GM15510 (cell line): Measurements from ENCODE around the gene PIK3CG.

Source experiments
- POLR2A ChIP-seq: IDR thresholded peaks from 3 replicates; pipeline ENCODE4 v1.6.1; 2011; ENCODE audit warnings: borderline replicate concordance; ENCODE audit not compliant: insufficient read length; ENCODE audit errors: extremely low read depth

PIK3CG gene

GRCh38 chr7:106896231-106896630 is 31.1 kb downstream of the PIK3CG start:
- TF ChIP-seq POLR2A = no peak

GRCh38 chr7:106901828-106902441 is 36.9 kb downstream of the PIK3CG start:
- TF ChIP-seq POLR2A = no peak

GRCh38 chr7:106905734-106906133 is 40.7 kb downstream of the PIK3CG start:
- TF ChIP-seq POLR2A = no peak

- no peak for TF ChIP-seq POLR2A
Measured at GRCh38 chr7:106911959-106912358, 46.9 kb downstream of the PIK3CG start.

GRCh38 chr7:106914018-106914607 is 49.0 kb downstream of the PIK3CG start:
- TF ChIP-seq POLR2A = no peak

- TF ChIP-seq POLR2A = no peak
Measured at GRCh38 chr7:106915407-106915806, 50.3 kb downstream of the PIK3CG start.

- TF ChIP-seq POLR2A = no peak
Measured at GRCh38 chr7:106915873-106916272, 50.8 kb downstream of the PIK3CG start.

GRCh38 chr7:106916679-106917078 is 51.6 kb downstream of the PIK3CG start:
- TF ChIP-seq POLR2A = no peak

- no peak for TF ChIP-seq POLR2A
Measured at GRCh38 chr7:106918991-106919390, 53.9 kb downstream of the PIK3CG start.

GRCh38 chr7:106926892-106927291 is 61.8 kb downstream of the PIK3CG start:
- no peak for TF ChIP-seq POLR2A

GRCh38 chr7:106927536-106927935 is 62.5 kb downstream of the PIK3CG start:
- TF ChIP-seq POLR2A = no peak

- TF ChIP-seq POLR2A = no peak
Measured at GRCh38 chr7:106936236-106936635, 71.2 kb downstream of the PIK3CG start.

- no peak for TF ChIP-seq POLR2A
Measured at GRCh38 chr7:106938803-106939202, 73.7 kb downstream of the PIK3CG start.

GRCh38 chr7:106944035-106944665 is 79.1 kb downstream of the PIK3CG start:
- no peak for TF ChIP-seq POLR2A

- TF ChIP-seq POLR2A = no peak
Measured at GRCh38 chr7:106947244-106947728, 82.2 kb downstream of the PIK3CG start.

GRCh38 chr7:106952001-106952657 is 87.0 kb downstream of the PIK3CG start:
- no peak for TF ChIP-seq POLR2A

- TF ChIP-seq POLR2A = no peak
Measured at GRCh38 chr7:106952658-106953231, 87.7 kb downstream of the PIK3CG start.
